Loucy (cell line): ENCODE measurements around the gene CHURC1.

Experiments used
- H2AFZ ChIP-seq: fragments of 200-600 bp; sonication (generic); 2 replicates; pipeline ENCODE4 v1.6.0; 2016; ENCODE audit warnings: antibody characterized with exemption, mild to moderate bottlenecking, low read length, moderate library complexity
- H3F3A ChIP-seq: fragments of 200-600 bp; 2 replicates; pipeline ENCODE4 v1.6.0; 2016; ENCODE audit warnings: antibody characterized with exemption, low read depth, mild to moderate bottlenecking
- H3K27me3 ChIP-seq: fragments of 200-600 bp; sonication (generic); 2 replicates; pipeline ENCODE4 v1.6.1; 2014; ENCODE audit warnings: low read length, mild to moderate bottlenecking; ENCODE audit not compliant: insufficient read depth, poor library complexity, severe bottlenecking
- H3K36me3 ChIP-seq: fragments of 200-600 bp; sonication (generic); 2 replicates; pipeline ENCODE4 v1.6.1; 2016; ENCODE audit warnings: low read length; ENCODE audit not compliant: insufficient read depth
- H3K4me1 ChIP-seq: fragments of 200-600 bp; sonication (generic); 2 replicates; pipeline ENCODE4 v1.5.1; 2014; ENCODE audit warnings: low read length, mild to moderate bottlenecking; ENCODE audit not compliant: insufficient read depth, poor library complexity, severe bottlenecking
- H3K4me2 ChIP-seq: fragments of 200-600 bp; sonication (generic); 2 replicates; pipeline ENCODE4 v1.6.0; 2014; ENCODE audit warnings: antibody characterized with exemption, low read length, low read depth, mild to moderate bottlenecking; ENCODE audit not compliant: poor library complexity, severe bottlenecking
- H3K4me3 ChIP-seq: fragments of 200-600 bp; sonication (generic); 2 replicates; pipeline ENCODE4 v1.5.1; 2014; ENCODE audit warnings: low read length, mild to moderate bottlenecking, mixed read lengths; ENCODE audit not compliant: poor library complexity, severe bottlenecking
- H3K79me2 ChIP-seq: fragments of 200-600 bp; sonication (generic); 2 replicates; pipeline ENCODE4 v1.6.1; 2014; ENCODE audit warnings: low read length; ENCODE audit not compliant: insufficient read depth
- H3K9ac ChIP-seq: fragments of 200-600 bp; sonication (generic); 2 replicates; pipeline ENCODE4 v1.6.0; 2014; ENCODE audit warnings: mild to moderate bottlenecking, low read depth, low read length, moderate library complexity; ENCODE audit not compliant: poor library complexity, severe bottlenecking
- H3K9me2 ChIP-seq: fragments of 200-600 bp; sonication (generic); replicated peaks from 2 replicates; pipeline ENCODE4 v1.6.1; 2016; ENCODE audit warnings: low read depth, low read length, mixed read lengths
- H3K9me3 ChIP-seq: fragments of 200-600 bp; sonication (generic); 2 replicates; pipeline ENCODE4 v1.6.1; 2014; ENCODE audit warnings: mild to moderate bottlenecking, antibody characterized with exemption, low read length, low read depth; ENCODE audit not compliant: insufficient read depth
- H4K20me1 ChIP-seq: fragments of 200-600 bp; sonication (generic); 2 replicates; pipeline ENCODE4 v1.6.0; 2014; ENCODE audit warnings: antibody characterized with exemption, low read length, mild to moderate bottlenecking; ENCODE audit not compliant: insufficient read depth, poor library complexity, severe bottlenecking
- EZH2phosphoT487 ChIP-seq: fragments of 200-600 bp; IDR thresholded peaks from 2 replicates; pipeline ENCODE4 v1.6.1; 2018; ENCODE audit warnings: antibody characterized with exemption, mild to moderate bottlenecking, moderate library complexity, borderline replicate concordance
- TF ChIP-seq, protein P1 (sequence below): fragments of 200-600 bp; sonication (generic); conservative IDR thresholded peaks from 2 replicates; pipeline ENCODE4 v1.5.1; 2014; ENCODE audit warnings: mild to moderate bottlenecking, antibody characterized with exemption, low read length

Gene CHURC1

DNA sequence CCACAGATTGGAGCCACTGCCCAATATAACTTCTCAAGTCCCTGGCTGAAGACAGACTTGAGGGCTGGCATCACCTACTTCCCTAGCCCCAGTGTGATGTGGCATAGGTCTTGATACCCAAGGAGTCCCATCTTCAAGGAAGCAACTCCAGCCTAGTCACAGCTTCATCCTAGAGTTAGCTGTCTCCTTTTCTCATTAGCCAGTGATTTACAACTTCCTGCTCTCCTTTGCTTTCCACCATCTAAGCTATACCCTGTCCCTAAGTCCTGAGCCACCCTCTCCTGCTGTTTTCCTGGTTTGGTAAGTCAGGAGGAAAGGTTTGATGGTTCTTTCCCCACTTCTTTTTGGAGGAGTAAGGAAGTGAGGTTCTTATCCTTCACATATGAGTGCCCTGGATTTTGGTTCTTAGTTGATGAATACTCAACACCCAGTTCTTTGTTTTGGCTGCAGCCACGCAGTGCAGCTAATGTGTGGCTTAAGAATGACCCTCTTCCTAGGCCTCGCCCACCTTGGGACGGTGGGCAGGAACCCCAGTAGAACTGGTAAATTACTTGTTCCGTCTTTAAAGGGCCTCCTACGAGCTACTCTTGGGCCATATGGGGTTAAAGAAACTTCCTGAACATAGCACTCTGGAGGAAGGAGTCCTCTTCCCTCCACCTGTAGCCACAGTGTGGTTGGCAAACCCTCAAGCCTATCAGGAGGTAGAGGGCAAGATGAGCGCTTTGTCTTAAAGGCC is 32.2 kb downstream of the CHURC1 start:
- Histone ChIP-seq H4K20me1 (no peaks in the 10 kb centered on the region), H2AFZ (no peak overlapping the region), H3K79me2 (no peaks in the 10 kb centered on the region), H3K4me1 (peaks cover 36% of the 10 kb centered on the region), H3K4me3 (no peak overlapping the region), H3F3A (no peaks in the 10 kb centered on the region; the same call in 1 of the 2 replicates), H3K36me3 (peaks cover 44% of the 10 kb centered on the region; the same call in 1 of the 2 replicates), H3K4me2 (no peak overlapping the region), H3K9ac (no peak overlapping the region), H3K9me2 (no peaks in the 10 kb centered on the region), H3K9me3 (no peaks in the 10 kb centered on the region), H3K27me3 (no peaks in the 10 kb centered on the region)
- TF ChIP-seq, protein P1, sequence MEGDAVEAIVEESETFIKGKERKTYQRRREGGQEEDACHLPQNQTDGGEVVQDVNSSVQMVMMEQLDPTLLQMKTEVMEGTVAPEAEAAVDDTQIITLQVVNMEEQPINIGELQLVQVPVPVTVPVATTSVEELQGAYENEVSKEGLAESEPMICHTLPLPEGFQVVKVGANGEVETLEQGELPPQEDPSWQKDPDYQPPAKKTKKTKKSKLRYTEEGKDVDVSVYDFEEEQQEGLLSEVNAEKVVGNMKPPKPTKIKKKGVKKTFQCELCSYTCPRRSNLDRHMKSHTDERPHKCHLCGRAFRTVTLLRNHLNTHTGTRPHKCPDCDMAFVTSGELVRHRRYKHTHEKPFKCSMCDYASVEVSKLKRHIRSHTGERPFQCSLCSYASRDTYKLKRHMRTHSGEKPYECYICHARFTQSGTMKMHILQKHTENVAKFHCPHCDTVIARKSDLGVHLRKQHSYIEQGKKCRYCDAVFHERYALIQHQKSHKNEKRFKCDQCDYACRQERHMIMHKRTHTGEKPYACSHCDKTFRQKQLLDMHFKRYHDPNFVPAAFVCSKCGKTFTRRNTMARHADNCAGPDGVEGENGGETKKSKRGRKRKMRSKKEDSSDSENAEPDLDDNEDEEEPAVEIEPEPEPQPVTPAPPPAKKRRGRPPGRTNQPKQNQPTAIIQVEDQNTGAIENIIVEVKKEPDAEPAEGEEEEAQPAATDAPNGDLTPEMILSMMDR = no peak
- TF ChIP-seq EZH2phosphoT487 = no peak

DNA sequence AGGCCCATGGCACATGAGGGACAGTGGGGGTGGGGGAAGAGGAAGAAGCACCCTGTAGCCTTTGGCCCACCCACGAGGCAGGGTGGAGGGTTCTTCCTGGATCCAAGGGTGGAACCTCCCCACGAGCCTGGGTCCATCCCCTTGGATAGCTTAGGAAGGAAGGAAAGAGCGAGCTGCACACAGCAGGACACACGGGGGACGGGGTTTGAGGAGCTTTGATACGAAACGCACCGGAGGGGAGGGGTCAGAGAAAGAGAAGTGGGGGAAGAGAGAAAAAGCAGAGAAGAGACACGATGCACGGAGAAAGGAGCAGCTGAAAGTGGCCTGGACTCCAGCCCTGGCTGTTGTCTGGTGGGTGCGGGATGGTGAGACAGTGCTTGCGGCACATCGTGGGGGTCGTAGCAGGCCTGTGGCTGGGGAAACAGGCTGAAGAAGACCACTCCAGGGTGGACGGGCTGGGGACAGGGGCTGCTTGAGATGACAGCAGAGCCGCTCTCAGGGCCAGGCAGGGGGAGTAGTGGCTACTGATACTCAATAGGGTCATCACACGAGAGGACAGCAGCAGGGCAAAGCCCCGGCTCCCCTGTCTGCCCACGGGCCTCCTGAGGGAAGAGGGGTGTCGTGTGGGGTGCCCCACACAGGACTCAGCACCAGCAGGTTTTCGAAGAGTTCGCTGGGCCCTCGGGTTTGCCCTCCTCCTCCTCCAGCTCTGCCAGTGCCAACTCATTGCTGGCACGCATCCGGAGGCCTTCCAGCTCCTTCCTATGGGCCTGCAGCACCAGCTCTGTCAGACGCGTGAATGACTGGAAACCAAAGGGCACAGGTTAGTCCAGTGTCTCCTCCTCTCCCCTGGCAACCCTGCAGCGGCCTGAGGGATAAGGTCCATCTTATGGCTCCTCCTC is 33.7 kb downstream of the CHURC1 start:
- Histone ChIP-seq H3K36me3 (peaks cover 54% of the 10 kb centered on the region; the same call in 1 of the 2 replicates), H3K9ac (no peak overlapping the region), H4K20me1 (no peaks in the 10 kb centered on the region), H2AFZ (no peak overlapping the region), H3K4me2 (no peak overlapping the region), H3K79me2 (no peaks in the 10 kb centered on the region), H3K4me1 (peaks cover 31% of the 10 kb centered on the region), H3F3A (no peaks in the 10 kb centered on the region; the same call in 1 of the 2 replicates), H3K9me2 (no peaks in the 10 kb centered on the region), H3K9me3 (no peaks in the 10 kb centered on the region), H3K4me3 (no peak overlapping the region), H3K27me3 (no peaks in the 10 kb centered on the region)
- no peak for TF ChIP-seq EZH2phosphoT487
- TF ChIP-seq, protein P1 = no peak

DNA sequence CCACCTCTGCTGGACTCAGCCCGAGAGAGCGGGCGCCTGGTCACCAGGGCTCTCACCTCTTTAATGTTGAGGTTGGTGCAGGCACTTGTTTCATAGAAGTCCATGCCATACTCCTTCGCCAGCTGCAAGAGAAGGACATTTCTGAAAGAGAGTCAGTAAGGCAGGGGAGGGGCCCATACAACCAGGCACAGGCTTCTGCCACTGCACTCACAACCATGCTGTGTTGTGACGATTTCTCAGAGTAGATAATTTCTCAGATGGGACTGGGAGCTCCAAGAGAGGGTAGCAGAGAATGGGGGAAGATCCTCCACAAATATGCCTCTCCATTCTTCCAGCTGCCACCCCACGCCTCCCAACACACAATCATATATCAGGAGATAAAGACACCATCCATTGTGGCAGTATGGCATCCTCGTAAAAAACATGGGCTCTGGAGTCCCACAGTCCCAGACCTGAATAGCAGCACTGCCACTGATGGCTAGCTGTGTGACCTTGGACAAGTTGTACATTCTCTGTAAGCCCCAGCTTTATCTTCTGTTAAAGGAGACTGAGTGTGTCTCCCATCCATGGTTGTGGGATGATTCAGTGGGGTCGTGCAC is 34.5 kb downstream of the CHURC1 start:
- Histone ChIP-seq H3F3A (no peaks in the 10 kb centered on the region; the same call in 1 of the 2 replicates), H3K9ac (no peak overlapping the region), H3K4me1 (peaks cover 29% of the 10 kb centered on the region), H3K27me3 (no peaks in the 10 kb centered on the region), H3K4me3 (no peak overlapping the region), H3K79me2 (no peaks in the 10 kb centered on the region), H3K9me3 (no peaks in the 10 kb centered on the region), H3K36me3 (peaks cover 54% of the 10 kb centered on the region; the same call in 1 of the 2 replicates), H3K4me2 (no peak overlapping the region), H3K9me2 (no peaks in the 10 kb centered on the region), H2AFZ (no peak overlapping the region), H4K20me1 (no peaks in the 10 kb centered on the region)
- TF ChIP-seq, protein P1 = no peak
- TF ChIP-seq EZH2phosphoT487 = no peak
